PC-3 (cell line): ENCODE results near the gene NECTIN4. TPM values are rescaled to one million over a fixed set of nuclear protein-coding genes. Genes with fewer than 3 reads are reported as not detected.

Experiments
- ATAC-seq: fragments of 200-7000 bp; cut with Tn5 transposase; 2 replicates; pipeline ENCODE4 v1.9.1; 2020; ENCODE audit warnings: mild to moderate bottlenecking, moderate library complexity
- BruUV-seq: library from RNA; stranded (reverse); fragments of 400-500 nt; replicated peaks from 2 replicates; lab custom pipeline; 2021; lab: Mats Ljungman, UMichigan
- CTCF ChIA-PET: fragments of 300-600 bp; sonication (Branson Sonifier 250); formaldehyde crosslinking; loops from one replicate; lab custom pipeline; 2022; ENCODE audit warnings: antibody characterized with exemption; lab: Charles Lee
- POLR2A ChIA-PET: fragments of 300-600 bp; sonication (Branson Sonifier 250); formaldehyde crosslinking; loops from one replicate; lab custom pipeline; 2022; ENCODE audit warnings: antibody characterized with exemption; ENCODE audit not compliant: unreplicated experiment; lab: Charles Lee
- DNase-seq: peaks from one replicate; pipeline ENCODE4 v3.0.0-alpha.2; 2015
- H2AFZ ChIP-seq: fragments of 300-600 bp; sonication (generic); 2 replicates; pipeline ENCODE4 v1.6.0; 2016; ENCODE audit warnings: antibody characterized with exemption, low read length
- H3F3A ChIP-seq: fragments of 300-600 bp; sonication (generic); one replicate; pipeline ENCODE4 v1.6.0; 2017; ENCODE audit warnings: antibody characterized with exemption, low read length, control low read depth, mild to moderate bottlenecking; ENCODE audit not compliant: unreplicated experiment
- H3K27ac ChIP-seq: fragments of 300-600 bp; sonication (generic); 2 replicates; pipeline ENCODE4 v1.5.1; 2016; ENCODE audit warnings: mild to moderate bottlenecking, low read length
- H3K27me3 ChIP-seq: fragments of 300-600 bp; sonication (generic); 2 replicates; pipeline ENCODE4 v1.6.1; 2016; ENCODE audit warnings: low read length, mixed read lengths
- H3K36me3 ChIP-seq: fragments of 300-600 bp; sonication (generic); 2 replicates; pipeline ENCODE4 v1.6.1; 2016; ENCODE audit warnings: low read depth, mixed run types, low read length, mixed read lengths
- H3K4me1 ChIP-seq: fragments of 300-600 bp; sonication (generic); 2 replicates; pipeline ENCODE4 v1.5.1; 2016; ENCODE audit warnings: low read length; ENCODE audit not compliant: insufficient read depth
- H3K4me2 ChIP-seq: fragments of 300-600 bp; sonication (generic); 2 replicates; pipeline ENCODE4 v1.6.0; 2016; ENCODE audit warnings: low read length
- H3K4me3 ChIP-seq: fragments of 300-600 bp; sonication (generic); 2 replicates; pipeline ENCODE4 v1.5.1; 2016; ENCODE audit warnings: mild to moderate bottlenecking, low read length, mixed read lengths
- H3K79me2 ChIP-seq: fragments of 300-600 bp; sonication (generic); 2 replicates; pipeline ENCODE4 v1.6.1; 2017; ENCODE audit warnings: low read length, mixed read lengths
- H3K9ac ChIP-seq: fragments of 300-600 bp; sonication (generic); 2 replicates; pipeline ENCODE4 v1.6.0; 2016; ENCODE audit warnings: mild to moderate bottlenecking, low read length
- H3K9me2 ChIP-seq: fragments of 300-600 bp; sonication (generic); replicated peaks from 2 replicates; pipeline ENCODE4 v1.6.1; 2016; ENCODE audit warnings: mixed run types, low read length, mixed read lengths
- H3K9me3 ChIP-seq: fragments of 300-600 bp; sonication (generic); 2 replicates; pipeline ENCODE4 v1.6.1; 2016; ENCODE audit warnings: low read length, mixed read lengths
- H4K20me1 ChIP-seq: fragments of 300-600 bp; sonication (generic); 2 replicates; pipeline ENCODE4 v1.6.1; 2016; ENCODE audit warnings: low read length, mixed read lengths
- CTCF ChIP-seq: fragments of 300-600 bp; sonication (generic); conservative IDR thresholded peaks from 2 replicates; pipeline ENCODE4 v1.5.1; 2017; ENCODE audit warnings: antibody characterized with exemption, low read depth, mild to moderate bottlenecking, low read length
- EZH2 ChIP-seq: fragments of 300-600 bp; sonication (generic); IDR thresholded peaks from one replicate; pipeline ENCODE4 v1.6.1; 2017; ENCODE audit warnings: antibody characterized with exemption, mild to moderate bottlenecking, low read length; ENCODE audit not compliant: unreplicated experiment
- EZH2phosphoT487 ChIP-seq: fragments of 300-600 bp; sonication (generic); IDR thresholded peaks from 2 replicates; pipeline ENCODE4 v1.6.1; 2018; ENCODE audit warnings: mild to moderate bottlenecking, antibody characterized with exemption, low read length, borderline replicate concordance
- intact Hi-C: fragments of 100-400 bp; cut with micrococcal nuclease; formaldehyde crosslinking; loops from 2 replicates; pipeline ENCODE4 v1.9.0; 2023
- total RNA-seq: library from RNA; depleted of rRNA; stranded (reverse); fragments of >200 nt; gene quantifications from 2 replicates; pipeline ENCODE4 v1.2.3, GENCODE V29; 2014

NECTIN4 gene
- total RNA-seq, 1 experiment from 2014 or later = 6.8 TPM

GRCh38 chr1:161111527-161111926 is 22.2 kb upstream of the NECTIN4 start:
- Histone ChIP-seq H3K79me2 (peaks cover 96% of the 10 kb centered on the region), H3K4me1 (peaks cover 30% of the 10 kb centered on the region), H3K9me3 (no peaks in the 10 kb centered on the region), H3K27me3 (no peaks in the 10 kb centered on the region), H2AFZ (no peak overlapping the region), H3K27ac (no peak overlapping the region), H3F3A (peaks cover 4% of the 10 kb centered on the region), H3K9me2 (no peaks in the 10 kb centered on the region), H4K20me1 (peaks cover 53% of the 10 kb centered on the region), H3K36me3 (peaks cover 36% of the 10 kb centered on the region), H3K4me3 (no peak overlapping the region), H3K4me2 (no peak overlapping the region), H3K9ac (no peak overlapping the region)
- ChIA-PET CTCF (no interaction called here), POLR2A (interaction anchor here (0.5 kb wide), 1 partner anchor 115 kb away, joined by 4 read pairs; no protein-coding TSS in a partner anchor)
- intact Hi-C loops = loop anchor here (10.0 kb wide), 1 partner anchor 87 kb away; the partner anchor contains the start of gene F11R
- ATAC-seq (no peak), DNase-seq (no peak)
- BruUV-seq = no TSS peak
- TF ChIP-seq EZH2phosphoT487 (no peak), EZH2 (no peak)

GRCh38 chr1:161111117-161111516 is 21.8 kb upstream of the NECTIN4 start:
- Histone ChIP-seq H3F3A (peaks cover 4% of the 10 kb centered on the region), H3K79me2 (peaks cover 96% of the 10 kb centered on the region), H3K36me3 (peaks cover 39% of the 10 kb centered on the region), H3K4me2 (no peak overlapping the region), H3K27ac (no peak overlapping the region), H2AFZ (no peak overlapping the region), H3K9me2 (no peaks in the 10 kb centered on the region), H3K27me3 (no peaks in the 10 kb centered on the region), H4K20me1 (peaks cover 55% of the 10 kb centered on the region), H3K4me3 (no peak overlapping the region), H3K9me3 (no peaks in the 10 kb centered on the region), H3K9ac (no peak overlapping the region), H3K4me1 (peaks cover 26% of the 10 kb centered on the region)
- TF ChIP-seq EZH2 = no peak
- TF ChIP-seq EZH2phosphoT487 = no peak
- TF ChIP-seq CTCF = no peak
- no peak for DNase-seq
- CTCF ChIA-PET = no interaction called here
- POLR2A ChIA-PET = no interaction called here
- BruUV-seq = no TSS peak
- ATAC-seq = no peak
- intact Hi-C loops = loop anchor here (10.0 kb wide), 1 partner anchor 86 kb away; the partner anchor contains the start of gene F11R

GRCh38 chr1:161106431-161106830 is 17.1 kb upstream of the NECTIN4 start:
- ChIA-PET POLR2A (interaction anchor here (0.6 kb wide), 1 partner anchor 111 kb away, joined by 3 read pairs; no protein-coding TSS in a partner anchor), CTCF (no interaction called here)
- no TSS peak for BruUV-seq
- H3K9me2 ChIP-seq = no peaks in the 10 kb centered on the region
- H3K4me3 ChIP-seq = no peak overlapping the region
- intact Hi-C loops = no loop called here
- H4K20me1 ChIP-seq = peaks cover 35% of the 10 kb centered on the region
- H3K9me3 ChIP-seq = no peaks in the 10 kb centered on the region
- no peaks in the 10 kb centered on the region for H3K4me1 ChIP-seq
- no peaks in the 10 kb centered on the region for H3K27me3 ChIP-seq
- no peak for ATAC-seq
- H3K27ac ChIP-seq = no peak overlapping the region
- peaks cover 37% of the 10 kb centered on the region for H3K36me3 ChIP-seq
- TF ChIP-seq EZH2 = no peak
- TF ChIP-seq CTCF = no peak
- no peak for TF ChIP-seq EZH2phosphoT487
- H3K79me2 ChIP-seq = peaks cover 89% of the 10 kb centered on the region
- H2AFZ ChIP-seq = no peak overlapping the region
- no peak for DNase-seq
- no peaks in the 10 kb centered on the region for H3F3A ChIP-seq
- H3K9ac ChIP-seq = no peak overlapping the region
- H3K4me2 ChIP-seq = no peak overlapping the region
